Measurements from ENCODE around the gene ATP9A.
"Not testable (repeated sequence)": the region's sequence is repeated elsewhere in the genome, so short reads cannot be mapped to it uniquely, and the experiment has no call there.

ATP9A gene

GRCh38 chr20:51653226-51653625 lies 115.0 kb downstream of the ATP9A start:
- no peak for DNase-seq

- no peak for DNase-seq
These were observed 116.2 kb downstream of the ATP9A start for GRCh38 chr20:51651921-51652549.

DNA sequence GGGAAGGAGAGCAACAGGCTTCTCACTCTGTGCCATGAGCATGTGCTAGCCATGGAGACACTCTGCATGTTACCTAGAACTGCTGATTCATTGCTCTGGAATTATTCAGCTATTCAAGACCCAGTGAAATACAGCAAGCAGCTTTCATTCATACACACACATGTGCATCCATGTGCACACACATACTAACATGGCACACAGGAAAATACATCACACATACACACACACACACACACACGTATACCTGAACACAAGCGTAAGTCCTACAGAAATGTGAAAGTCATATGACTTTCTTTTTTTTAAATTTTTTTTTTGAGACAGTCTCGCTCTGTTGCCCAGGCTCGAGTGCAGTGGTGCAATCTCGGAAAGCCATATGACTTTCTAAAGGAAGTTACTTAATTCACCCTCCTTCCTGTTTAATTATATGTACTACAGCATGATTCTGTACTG lies 117.5 kb downstream of the ATP9A start:
- no peak for DNase-seq

DNA sequence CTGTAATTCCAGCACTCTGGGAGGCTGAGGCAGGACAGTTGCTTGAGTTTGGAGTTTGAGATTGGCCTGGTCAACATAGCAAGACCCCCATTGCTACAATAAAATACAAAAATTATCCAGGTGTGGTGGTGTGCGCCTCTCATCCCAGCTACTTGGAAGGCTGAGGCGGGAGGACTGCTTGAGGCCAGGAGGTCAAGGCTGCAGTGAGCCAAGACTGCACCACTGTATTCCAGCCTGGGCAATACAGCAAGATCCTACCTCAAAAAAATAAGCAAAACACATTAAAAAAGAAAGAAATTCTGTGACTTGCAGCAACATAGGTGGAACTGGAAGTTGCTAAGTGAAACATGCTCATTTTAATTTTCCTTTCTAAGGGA lies 119.6 kb downstream of the ATP9A start:
- no peak for DNase-seq

DNA sequence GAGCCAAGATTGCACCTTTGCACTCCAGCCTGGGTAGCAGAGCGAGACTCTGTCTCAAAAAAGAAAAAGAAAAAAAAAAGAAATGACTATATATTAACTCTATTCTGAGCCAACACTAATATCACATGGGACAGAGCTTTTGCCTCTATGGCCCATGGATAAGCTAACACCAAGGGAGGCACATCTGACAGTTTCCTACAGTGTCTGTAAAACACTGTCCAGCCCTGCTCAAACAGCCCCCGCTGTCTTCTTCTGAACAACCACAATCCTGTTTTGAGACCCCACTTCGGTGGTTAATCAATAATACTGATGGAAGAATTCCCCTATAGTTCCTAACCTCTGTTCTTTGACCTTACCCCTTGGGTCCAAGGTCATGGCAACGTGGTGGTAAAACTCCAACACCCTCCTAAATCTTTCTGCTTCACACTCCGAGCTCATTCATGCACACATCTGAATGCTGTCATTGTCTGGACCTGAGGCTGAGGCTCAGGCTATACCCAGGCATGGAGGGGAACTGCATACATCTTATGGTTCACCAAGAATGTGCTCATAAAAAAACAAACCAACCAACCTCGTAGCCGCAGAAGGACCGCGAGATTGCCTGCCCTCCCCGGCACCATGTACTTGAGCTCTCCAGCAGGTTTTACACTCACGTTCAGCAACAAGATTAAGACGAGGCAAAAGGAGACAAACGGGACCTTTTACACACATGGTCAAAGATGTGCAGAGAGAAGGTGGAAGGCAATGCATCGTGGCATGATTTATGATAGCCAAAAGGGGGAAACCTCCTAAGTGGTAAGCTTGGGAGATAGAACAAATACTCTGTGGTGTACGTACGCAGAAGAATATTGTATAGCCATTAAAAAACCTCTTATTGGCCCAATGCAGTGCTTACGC lies 120.3 kb downstream of the ATP9A start:
- DNase-seq, result no peak

GRCh38 chr20:51643810-51644209 lies 124.4 kb downstream of the ATP9A start:
- DNase-seq, result not testable (repeated sequence)

DNA sequence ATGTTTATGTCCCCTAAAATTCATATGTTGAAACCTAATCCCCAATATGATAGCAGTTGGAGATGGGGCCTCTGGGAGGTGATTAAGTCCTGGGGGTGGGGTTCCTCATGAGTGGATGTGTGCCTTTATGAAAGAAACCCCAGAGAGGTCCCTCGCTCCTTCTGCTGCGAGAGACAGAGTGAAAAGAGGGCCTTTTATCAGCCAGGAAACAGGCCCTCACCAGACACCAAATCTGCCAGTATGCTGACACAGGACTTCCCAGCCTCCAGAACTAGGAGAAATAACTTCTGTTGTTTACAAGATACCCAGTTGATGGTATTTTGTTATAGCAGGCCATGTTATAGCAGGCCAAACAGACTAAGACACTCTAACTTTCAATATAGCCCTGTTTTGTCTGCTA lies 124.8 kb downstream of the ATP9A start:
- peak; percentile 21 for DNase-seq

- DNase-seq, result no peak
These were observed 126.3 kb downstream of the ATP9A start for GRCh38 chr20:51641866-51642265.

DNA sequence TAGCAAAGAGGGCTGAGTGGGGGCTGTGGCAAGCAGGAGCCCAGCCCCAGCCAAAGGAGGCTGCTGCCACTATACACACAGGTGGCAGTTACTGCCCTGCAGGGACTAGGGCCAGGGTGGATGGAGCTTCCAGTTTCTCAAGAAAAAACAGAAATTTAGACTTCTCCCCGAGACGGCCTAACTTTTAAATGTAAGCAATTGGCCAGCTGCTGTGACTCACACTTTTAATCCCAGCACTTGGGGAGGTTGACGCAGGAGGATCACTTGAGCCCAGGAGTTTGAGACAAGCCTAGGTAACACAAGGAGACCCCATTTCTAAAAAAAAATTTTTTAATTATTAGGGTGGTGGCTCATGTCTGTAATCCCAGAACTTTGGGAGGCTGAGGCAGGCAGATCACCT lies 127.4 kb downstream of the ATP9A start:
- no peak for DNase-seq

- DNase-seq, result peak; percentile 24
These were observed 128.9 kb downstream of the ATP9A start for GRCh38 chr20:51639206-51639832.

DNA sequence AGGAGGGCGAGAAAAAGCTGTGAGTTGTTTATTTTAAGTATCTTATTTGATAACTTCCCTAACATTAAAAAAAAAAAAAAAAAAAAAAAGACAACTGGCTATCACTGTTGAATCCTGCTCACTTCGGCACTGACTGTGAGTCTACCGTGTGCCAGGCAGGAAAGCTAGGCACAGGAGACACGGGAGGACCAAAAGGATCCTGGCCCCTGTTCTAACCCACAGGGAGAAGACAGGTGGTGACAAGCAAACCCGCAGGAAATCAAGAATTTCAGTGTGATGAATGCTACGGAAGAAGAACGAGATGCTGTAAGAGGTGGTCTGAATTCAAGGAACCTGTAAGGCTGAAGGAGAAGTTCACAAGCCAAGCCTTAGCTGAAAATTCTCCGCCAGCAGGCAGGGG lies 130.9 kb downstream of the ATP9A start:
- no peak for DNase-seq

DNA sequence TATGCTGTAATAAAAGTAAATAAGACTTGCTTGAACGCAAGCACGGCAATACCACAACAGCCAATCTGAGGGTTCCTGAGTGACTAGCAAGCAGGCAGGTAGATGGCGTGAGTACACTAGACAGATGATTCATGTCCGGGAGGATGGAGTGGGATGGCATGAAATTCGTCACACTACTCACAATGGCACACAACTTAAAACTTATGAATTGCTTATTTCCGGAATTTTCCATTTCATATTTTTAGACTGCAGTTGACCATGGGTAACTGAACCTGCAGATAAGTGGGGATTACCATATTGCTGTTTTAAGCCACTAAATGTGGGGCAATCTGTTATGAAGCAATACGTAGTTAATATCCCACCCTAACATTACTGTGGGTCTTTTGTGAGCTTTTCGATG lies 132.1 kb downstream of the ATP9A start:
- DNase-seq, result no peak

GRCh38 chr20:51635680-51636079 lies 132.5 kb downstream of the ATP9A start:
- no peak for DNase-seq

GRCh38 chr20:51634877-51635276 lies 133.3 kb downstream of the ATP9A start:
- no peak for DNase-seq

- DNase-seq, result peak; percentile 10
These were observed 133.9 kb downstream of the ATP9A start for GRCh38 chr20:51634257-51634656.

GRCh38 chr20:51633430-51633829 lies 134.8 kb downstream of the ATP9A start:
- no peak for DNase-seq

GRCh38 chr20:51631953-51632352 lies 136.2 kb downstream of the ATP9A start:
- no peak for DNase-seq

DNA sequence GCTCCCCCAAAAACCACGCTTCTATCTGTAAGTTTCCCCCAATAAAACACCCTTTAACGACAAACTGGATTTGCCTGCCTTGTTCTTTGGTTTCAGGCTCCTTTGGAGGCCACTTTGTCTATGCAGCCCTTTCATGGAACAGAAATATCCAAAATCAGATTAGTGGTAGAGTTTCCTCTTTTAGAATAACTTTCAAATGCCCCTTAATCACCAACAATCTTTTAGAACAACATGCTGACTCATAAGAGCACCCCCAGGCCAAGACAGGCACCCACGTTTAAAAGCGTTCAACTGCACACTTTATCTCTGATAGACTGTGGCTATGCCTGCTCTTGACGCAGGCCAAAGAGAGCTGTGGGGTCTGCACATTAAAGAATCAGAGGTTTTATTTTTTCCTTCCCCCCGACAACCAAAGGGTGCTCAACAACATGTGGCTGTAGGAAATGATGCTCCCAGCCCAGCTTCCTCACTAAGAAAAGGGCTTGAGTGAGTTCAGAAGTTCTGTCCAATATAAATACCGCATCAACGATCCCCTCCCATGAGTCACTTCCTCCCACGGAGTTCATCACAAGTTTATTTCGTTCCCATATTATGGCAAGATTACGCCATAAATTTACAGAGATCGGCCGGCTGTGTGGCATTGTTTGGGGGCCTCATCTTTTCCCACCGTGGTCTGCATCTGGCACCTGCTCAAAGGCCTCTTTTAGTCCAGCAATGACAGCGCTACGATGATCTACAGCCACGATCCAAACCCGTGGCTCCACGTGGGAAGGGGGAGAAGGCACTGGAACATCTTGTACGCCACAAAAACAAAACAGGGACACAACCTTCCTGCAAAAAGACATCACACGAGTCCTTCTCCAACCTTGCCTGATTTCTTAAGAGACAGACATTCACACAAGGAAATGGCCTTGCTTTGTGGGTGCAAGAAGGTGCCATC lies 136.9 kb downstream of the ATP9A start:
- no peak for DNase-seq

DNA sequence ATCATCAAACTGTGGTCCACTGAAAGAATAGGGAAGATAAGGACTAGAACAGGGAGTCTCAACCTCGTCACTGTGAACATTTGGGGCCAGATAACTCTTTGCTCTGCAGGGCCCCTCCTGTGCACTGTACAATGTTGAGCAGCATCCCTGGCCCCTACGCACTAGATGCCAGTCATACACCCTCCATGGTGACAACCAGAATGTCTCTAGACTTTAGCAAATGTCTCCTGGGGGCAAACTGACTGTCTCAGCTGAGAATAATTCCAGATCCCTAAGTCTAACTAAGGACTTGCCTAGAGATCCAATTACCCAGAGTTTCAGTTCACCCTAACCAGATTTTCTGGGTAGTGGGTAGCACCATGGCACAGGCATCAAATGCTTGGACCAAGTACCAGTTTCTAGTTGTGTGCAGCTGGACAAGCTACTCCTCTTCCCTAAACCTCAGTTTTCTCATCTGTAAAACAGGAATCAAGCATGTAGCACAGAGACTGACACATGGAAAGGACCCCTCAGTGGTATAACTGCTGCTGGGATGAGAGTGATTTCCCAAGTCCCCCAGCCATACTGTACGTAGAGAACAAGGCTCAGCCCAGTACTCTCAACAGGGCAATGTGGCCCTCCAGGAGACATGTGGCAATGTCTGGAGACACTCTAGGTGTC lies 138.7 kb downstream of the ATP9A start:
- no peak for DNase-seq

DNA sequence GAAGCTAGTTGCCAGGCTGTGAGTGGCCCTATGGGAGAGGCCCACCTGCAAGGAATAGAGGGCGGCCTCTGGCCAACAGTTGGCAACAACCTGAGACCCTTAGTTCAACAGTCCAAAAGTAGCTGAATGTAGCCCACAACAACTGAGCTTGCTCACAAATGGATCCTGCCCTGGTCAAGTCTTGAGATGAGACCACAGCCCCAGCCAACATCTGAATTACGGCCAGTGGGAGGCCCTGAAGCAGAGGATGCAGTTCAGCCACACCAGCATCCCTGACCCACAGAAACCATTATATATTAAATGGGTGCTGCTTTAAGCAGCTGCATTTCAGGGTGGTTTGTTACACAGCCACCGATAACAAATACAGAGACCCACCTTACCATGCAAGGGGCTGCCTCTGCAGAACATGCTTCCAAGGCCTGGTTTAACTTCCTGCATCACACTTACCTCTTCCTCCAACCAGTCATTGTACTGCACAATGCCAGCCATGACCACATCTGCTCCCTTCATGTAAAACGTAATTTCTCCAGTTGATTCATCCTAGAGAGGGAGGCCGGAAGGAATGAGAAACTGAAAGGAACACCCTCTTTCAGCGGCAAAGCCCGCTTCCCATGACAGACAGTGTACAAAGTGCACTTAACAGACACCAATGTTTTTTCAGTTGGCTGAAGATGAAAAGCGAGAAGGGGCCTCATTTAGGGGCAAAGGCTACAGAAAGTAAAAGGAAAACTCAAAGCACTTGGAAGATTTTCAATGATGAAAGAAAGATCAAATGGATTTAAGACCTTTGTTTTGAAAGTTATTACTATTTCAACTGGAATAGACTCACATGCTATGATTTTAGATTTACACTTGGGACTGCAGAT lies 139.4 kb downstream of the ATP9A start:
- no peak for DNase-seq

DNA sequence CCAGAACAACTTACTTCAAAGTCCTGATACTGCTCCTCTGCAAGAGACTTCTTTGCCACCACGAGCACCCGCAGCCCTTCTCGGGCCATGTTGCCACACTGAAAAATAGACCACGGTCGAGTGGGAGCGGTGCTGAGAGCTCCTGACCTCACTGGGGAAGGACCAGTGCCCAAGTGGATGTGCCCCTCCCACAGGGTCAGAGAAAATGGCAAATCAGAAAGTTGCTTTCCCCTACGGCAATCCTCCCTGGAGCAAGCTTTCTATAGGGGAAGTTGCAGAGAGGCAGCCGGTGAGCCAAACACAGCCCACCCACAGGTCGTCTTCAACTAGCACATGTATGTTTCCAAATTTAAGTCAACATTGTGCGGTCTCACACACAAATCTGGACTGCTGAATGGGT lies 140.6 kb downstream of the ATP9A start:
- DNase-seq, result no peak
